Brain microvascular endothelial cell (primary cell): ENCODE results near the gene ERI3.

Experiments
- DNase-seq: peaks from one replicate; pipeline ENCODE4 v3.0.0-alpha.2; 2020
- H3K27ac ChIP-seq: fragments of 250-450 bp; sonication (Bioruptor Pico); 2 replicates; pipeline ENCODE4 v1.5.1; 2020; ENCODE audit warnings: mild to moderate bottlenecking, moderate library complexity
- H3K27me3 ChIP-seq: fragments of 250-450 bp; sonication (Bioruptor Pico); replicated peaks from 2 replicates; pipeline ENCODE4 v1.5.1; 2020; ENCODE audit warnings: mild to moderate bottlenecking
- H3K36me3 ChIP-seq: fragments of 250-450 bp; sonication (Bioruptor Pico); replicated peaks from 2 replicates; pipeline ENCODE4 v1.5.1; 2020; ENCODE audit warnings: mild to moderate bottlenecking
- H3K4me3 ChIP-seq: 2 replicates; pipeline ENCODE4 v1.5.1; 2011; ENCODE audit warnings: low read depth, mild to moderate bottlenecking, control low read depth, low read length, moderate library complexity
- CTCF ChIP-seq: IDR thresholded peaks from 2 replicates; pipeline ENCODE4 v1.5.1; 2011; ENCODE audit warnings: low read depth, mild to moderate bottlenecking, moderate library complexity, low read length, control low read depth, inconsistent platforms; ENCODE audit errors: missing control alignments
- in situ Hi-C: cut with HindIII; loops from 2 replicates; pipeline ENCODE4 v1.10.0; 2017; ENCODE audit warnings: low sequenced_read_pairs, low pct_ligation_motif_present

ERI3 gene

GRCh38 chr1:44327679-44328491 lies 27.2 kb downstream of the ERI3 start:
- Histone ChIP-seq H3K36me3 (peaks cover 2% of the 10 kb centered on the region), H3K4me3 (no peak overlapping the region), H3K27ac (peak overlapping the region; percentile 91), H3K27me3 (no peaks in the 10 kb centered on the region)
- in situ Hi-C loops, result no loop called here
- DNase-seq, result peak; percentile 100
- TF ChIP-seq CTCF, result no peak

GRCh38 chr1:44326821-44327465 lies 28.1 kb downstream of the ERI3 start:
- H3K27me3 ChIP-seq, result no peaks in the 10 kb centered on the region
- H3K4me3 ChIP-seq, result no peak overlapping the region
- peak overlapping the region; percentile 72 for H3K27ac ChIP-seq
- in situ Hi-C loops, result no loop called here
- TF ChIP-seq CTCF, result no peak
- peak; percentile 5 for DNase-seq
- no peaks in the 10 kb centered on the region for H3K36me3 ChIP-seq

- H3K4me3 ChIP-seq, result no peak overlapping the region
- DNase-seq, result no peak
- H3K27me3 ChIP-seq, result no peaks in the 10 kb centered on the region
- H3K27ac ChIP-seq, result no peak overlapping the region
- no peak for TF ChIP-seq CTCF
- no peaks in the 10 kb centered on the region for H3K36me3 ChIP-seq
- in situ Hi-C loops, result no loop called here
Measured at GRCh38 chr1:44326024-44326701, 28.9 kb downstream of the ERI3 start.

- Histone ChIP-seq H3K36me3 (peaks cover 6% of the 10 kb centered on the region), H3K27ac (no peak overlapping the region), H3K27me3 (no peaks in the 10 kb centered on the region), H3K4me3 (no peak overlapping the region)
- DNase-seq, result no peak
- TF ChIP-seq CTCF, result no peak
- in situ Hi-C loops, result no loop called here
Measured at GRCh38 chr1:44323947-44324346, 31.1 kb downstream of the ERI3 start.

GRCh38 chr1:44322367-44322766 lies 32.7 kb downstream of the ERI3 start:
- in situ Hi-C loops, result no loop called here
- Histone ChIP-seq H3K36me3 (peaks cover 9% of the 10 kb centered on the region), H3K27me3 (no peaks in the 10 kb centered on the region), H3K27ac (no peak overlapping the region), H3K4me3 (no peak overlapping the region)
- TF ChIP-seq CTCF, result no peak
- DNase-seq, result no peak
